GM18507 (cell line): ENCODE measurements around the gene COG7.
"Not testable (repeated sequence)": the region's sequence is repeated elsewhere in the genome, so short reads cannot be mapped to it uniquely, and the experiment has no call there.

Experiments
- DNase-seq: peaks from one replicate; pipeline ENCODE4 v3.0.0; 2011; ENCODE audit warnings: low read depth; ENCODE audit not compliant: insufficient read length; ENCODE audit errors: extremely low spot score
- FAIRE-seq: peaks from 2 replicates; lab custom pipeline; 2011; peaks lifted over from hg19 to GRCh38; lab: Jason Lieb, UNC

The COG7 gene

DNA sequence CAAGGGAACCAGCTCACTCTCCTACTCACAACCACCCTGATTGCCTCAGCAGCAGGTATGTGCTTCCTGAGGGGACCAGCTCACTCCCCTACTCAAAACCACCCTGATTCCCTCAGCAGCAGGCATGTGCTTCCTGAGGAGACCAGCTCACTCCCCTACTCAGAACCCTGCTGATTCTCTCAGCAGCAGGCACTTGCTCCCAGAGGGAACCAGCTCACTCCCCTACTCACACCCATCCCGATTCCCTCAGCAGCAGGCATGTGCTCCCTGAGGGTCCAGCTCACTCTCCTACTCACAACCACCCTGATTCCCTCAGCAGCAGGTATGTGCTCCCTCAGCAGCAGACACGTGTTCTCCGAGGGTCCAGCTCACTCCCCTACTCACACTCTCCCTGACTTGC lies 26.1 kb upstream of the COG7 start:
- no peak for FAIRE-seq
- DNase-seq, result no peak

DNA sequence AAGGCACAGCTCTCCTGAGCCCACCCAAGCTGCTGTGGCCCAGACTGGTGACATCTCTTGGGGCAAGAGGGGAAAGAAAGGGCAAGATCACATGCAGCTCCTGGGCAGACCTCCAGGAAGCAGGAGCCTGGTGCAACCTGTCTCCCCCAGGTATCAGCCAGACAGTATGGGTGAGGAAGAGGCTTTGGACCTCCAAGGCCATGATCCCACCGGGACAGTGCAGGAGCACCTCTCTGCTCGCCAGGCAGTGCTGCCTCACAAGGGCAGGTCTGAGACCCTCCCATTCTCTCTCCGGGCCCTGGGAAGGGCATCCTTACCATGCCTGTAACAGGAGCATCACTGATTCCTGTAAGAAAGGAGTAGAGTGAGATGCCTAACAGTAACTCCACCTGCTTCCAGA lies 25.6 kb upstream of the COG7 start:
- DNase-seq, result no peak
- no peak for FAIRE-seq

DNA sequence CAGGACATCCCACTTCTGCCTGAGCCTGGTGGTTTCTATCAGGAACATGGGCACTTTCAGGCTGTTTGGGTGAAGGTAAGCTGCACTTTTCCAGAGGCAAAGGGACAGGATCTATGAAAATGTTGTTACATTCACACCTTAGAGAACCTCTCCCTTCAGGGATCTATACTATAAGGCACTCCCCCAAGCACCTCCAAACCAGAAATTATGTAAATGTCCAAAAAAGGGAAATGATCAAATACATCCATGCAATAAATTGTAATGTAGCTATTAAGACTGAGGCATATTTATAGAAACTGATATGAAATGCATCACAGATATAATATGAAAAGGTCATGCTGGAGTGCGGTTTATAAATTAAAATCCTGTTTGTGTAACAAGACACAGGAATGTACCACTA lies 23.3 kb upstream of the COG7 start:
- DNase-seq, result no peak
- FAIRE-seq, result no peak

DNA sequence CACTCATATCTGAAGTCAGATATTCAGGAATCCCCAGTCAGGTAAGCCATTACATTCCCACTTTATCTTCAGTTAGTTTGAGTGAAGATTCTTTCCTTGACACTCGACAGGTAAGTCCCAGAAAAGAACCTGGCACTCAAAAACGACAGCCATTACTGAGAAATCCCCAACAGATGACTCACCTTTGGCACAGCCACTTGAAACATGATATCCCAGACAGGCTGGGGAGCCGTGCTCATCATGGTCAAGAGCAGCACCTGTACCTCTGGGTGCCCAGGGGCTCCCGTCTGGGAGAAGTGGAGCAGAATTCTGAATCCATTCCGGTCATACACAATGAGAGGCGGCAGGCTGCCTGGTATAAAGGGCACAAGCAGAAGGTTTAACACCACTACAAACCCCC lies 16.8 kb upstream of the COG7 start:
- no peak for DNase-seq
- no peak for FAIRE-seq

DNA sequence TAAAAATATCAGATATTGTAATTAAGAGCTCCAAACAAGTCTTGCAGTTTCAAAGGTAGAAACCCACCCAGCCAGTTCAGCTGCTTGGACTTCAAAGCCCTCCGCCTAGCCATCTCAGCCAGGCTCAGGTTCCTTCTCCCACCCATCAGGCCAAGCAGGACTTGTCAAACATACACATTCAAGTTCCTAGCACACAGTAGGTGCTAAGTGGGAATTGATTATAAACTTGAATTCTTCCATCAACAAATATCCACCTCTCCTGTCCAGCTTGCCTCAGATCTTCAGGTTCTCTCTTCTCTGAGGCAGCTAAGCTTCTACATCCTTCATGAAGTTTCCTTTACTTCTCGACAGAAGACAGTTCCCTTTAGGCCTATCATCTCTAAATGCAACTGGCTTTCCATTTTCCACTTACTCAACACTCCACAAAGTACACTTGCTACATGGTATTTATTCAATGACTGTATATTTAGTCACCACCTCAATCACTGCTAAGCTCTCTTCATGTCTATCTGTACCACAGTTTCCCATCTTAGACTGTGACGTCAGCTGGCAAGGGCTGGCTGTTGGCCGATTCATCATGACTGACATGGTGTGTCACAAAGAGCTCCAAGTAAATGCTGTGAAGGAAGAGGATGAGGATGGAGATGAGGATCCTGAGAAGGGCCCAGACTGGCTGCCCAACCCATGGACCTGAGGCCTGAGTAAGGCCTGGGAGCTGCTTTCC lies 13.3 kb upstream of the COG7 start:
- DNase-seq, result no peak
- FAIRE-seq, result no peak

DNA sequence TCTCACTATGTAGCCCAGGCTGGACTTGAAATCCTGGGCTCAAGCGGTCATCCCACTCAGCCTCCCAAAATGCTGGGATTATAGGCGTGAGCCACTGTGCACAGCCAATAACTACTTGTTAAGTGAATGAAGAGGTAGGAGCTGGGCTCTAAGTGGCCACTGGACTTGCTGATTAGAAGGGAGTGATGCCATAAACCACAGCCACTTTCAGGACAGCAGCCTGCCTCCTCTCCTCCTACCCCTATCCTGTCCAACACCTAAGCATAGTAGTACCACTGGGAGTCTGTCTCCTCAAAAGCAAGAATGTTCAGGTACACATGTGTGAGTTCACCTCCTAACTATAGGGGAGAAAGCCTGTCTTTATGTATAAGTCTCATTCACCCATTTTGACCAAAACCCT lies 12.2 kb upstream of the COG7 start:
- FAIRE-seq (no peak), DNase-seq (no peak)

DNA sequence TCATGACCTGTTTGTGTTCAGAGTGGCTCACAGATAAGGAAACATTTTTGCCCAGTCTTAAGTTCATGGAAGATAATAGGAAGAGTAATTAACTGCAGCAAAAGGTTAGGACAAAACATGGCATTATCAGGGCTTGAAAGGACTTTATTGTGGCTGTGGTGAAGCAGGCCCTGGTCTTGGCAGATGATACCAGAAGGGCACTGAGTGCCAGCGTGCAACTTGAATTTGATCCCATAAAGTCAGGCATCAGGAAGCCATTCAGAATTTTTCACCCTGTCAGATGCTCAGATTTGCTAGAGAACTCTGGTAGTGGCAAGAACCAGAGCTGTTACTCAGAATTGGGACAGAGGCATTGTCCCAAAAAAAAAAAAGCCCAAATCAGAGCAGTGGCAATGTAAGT lies 11.2 kb upstream of the COG7 start:
- FAIRE-seq (no peak), DNase-seq (no peak)

DNA sequence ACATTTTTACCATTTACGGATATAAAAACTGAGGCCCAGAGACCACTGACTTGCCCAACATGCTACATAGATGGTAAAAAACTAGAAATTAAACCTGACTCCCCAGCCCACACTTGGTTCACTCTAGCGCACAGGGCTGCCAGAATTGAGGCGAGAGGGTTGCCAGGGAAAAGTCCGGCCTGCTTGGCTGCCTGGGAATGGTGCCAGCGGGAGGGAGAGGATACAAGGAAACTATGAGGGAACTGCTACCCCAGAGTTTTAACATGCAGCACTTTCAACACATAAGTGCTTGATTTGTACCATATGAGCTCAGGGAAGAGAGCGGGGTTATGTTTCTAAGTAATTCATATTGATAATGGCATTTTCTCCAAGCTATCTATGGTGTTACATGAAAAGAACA lies 10.0 kb upstream of the COG7 start:
- DNase-seq, FAIRE-seq: not testable (repeated sequence)

DNA sequence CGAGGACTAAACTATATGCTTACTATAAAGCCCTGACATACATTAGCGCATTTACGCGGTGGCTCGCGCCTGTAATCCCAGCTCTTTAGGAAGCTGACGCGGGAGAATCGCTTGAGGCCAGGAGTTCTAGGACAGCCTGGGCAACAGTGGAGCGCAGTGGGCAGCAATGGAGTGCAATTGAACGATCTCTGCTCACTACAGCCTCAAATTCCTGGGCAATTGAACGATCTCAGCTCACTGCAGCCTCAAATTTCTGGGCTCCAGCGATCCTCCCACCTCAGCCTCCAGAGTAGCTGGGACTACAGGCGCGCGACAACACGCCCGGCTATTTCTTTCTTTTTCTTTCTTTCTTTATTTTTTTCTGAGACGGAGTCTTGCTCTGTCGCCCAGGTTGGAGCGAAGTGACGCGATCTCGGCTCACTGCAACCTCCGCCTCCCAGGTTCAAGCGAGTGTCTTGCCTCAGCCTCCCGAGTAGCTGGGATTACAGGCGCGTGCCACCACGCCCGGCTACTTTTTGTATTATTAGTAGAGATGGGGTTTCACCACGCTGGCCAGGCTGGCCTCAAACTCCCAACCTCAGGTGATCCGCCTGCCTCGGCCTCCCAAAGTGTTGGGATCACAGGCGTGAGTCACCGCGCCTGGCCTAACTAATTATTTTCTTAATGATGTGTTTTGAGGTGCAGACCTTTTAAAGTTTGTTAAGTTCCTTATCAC lies 506 bp upstream of the COG7 start:
- FAIRE-seq (no peak), DNase-seq (no peak)

DNA sequence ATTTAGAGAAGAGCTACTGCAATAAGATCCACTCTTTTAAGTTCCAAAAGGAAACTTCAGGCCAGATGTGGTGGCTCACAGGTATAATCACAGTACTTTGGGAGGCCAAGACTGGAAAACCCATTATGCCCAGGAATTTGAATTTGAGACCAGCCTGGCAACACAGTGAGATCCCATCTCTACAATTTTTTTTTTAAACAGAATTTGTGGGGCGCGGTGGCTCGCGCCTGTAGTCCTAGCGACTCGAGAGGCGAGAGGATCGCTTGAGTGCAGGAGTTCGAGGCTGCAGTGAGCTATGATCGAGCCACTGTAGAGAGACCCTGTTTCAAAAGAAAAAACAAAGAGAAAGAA lies 793 bp downstream of the COG7 start:
- DNase-seq (no peak), FAIRE-seq (no peak)

DNA sequence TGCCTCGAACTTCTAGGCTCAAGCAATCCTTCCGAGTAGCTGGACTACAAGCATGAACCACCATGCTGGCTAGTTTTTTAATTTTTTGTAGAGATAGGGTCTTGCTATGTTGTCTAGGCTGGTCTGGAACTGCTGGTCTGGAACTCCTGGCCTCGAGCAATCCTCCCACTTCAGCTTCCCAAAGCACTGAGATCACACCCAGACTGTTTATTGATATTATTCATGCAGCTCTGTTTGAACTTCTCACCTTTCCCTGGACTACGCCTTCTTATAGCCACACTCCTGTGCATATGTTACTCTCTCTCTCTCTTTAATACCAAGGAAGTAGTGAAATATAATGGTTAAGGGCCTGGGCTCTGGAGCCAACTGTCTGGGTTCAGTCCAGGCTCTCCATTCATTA lies 4.6 kb downstream of the COG7 start:
- DNase-seq (no peak), FAIRE-seq (no peak)

DNA sequence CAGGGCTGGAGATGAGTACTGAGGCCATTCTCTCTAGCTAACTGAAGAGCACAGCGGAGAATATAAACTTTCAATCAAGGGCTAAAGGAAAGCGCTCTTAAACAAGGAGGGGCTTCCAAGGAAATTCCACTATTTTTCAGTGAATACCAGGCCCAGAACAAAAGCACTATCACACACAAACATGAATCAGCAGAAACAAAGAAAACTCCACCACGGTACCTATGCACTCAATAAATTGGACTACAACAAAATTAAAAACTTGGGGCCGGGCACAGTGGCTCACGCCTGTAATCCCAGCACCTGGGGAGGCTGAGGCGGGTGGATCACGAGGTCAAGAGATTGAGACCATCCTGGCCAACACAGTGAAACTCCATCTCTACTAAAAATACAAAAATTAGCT lies 15.4 kb downstream of the COG7 start:
- not testable (repeated sequence) for DNase-seq, FAIRE-seq

DNA sequence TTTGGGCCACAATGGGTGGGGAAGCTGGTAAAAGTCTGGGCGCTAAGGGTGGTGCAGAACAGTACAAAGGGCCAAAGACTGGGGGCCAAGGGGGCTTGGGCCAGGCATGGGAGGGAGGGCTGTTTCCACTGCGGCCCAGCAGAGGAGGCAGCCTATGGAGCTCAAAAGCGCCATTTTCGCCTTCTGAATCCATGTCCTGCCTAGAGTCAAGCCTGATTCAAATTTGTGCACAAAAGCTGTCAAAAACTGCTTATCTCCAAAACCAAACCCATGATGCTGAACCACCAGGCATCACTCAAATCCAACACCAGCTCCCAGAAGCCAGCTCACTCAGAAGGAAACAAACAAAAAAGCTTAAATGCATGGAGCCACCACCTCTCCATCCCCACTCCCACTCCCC lies 16.0 kb downstream of the COG7 start:
- no peak for FAIRE-seq

DNA sequence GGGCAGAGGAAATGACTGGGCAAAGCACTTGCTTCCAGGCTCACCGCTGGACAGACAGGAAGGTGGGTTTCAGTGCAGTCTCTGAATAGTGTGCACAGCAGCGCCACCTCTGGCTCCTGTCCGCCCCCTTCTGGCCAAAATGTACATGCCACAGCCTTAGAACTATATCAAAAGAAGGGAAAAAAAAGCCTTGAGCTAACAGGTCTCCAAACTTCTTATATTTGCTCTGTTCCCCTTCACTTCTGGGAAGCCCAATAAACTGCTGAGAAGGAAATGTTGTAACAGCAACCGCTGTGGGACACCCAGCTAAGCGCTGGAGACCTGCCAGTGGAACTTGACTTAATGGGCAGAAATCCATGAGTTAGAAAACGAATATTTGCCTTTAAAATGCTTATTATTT lies 17.5 kb downstream of the COG7 start:
- FAIRE-seq (peak; percentile 71), DNase-seq (peak; percentile 43)

More for the DNA sequence above, 16.0 kb downstream of the COG7 start:
- no peak for DNase-seq

DNA sequence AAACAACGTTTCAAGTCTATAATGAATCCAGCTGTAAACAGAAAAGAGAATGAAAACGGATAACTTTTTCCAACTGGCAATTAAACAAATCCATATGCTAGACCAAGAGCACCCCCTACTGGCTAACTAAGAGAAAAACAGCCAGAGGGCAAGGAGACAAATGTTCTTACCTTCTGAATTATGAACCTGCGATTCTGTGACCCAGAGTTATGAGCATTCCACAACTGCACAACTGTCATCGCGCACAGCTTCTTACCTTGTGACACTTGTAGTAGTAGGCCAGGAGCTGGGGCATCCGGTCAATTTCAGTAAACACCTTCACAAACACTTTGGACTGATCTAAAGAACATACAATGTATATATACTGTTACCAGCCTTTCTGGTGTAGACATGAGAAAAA lies 18.6 kb downstream of the COG7 start:
- FAIRE-seq (peak; percentile 82), DNase-seq (peak; percentile 53)

DNA sequence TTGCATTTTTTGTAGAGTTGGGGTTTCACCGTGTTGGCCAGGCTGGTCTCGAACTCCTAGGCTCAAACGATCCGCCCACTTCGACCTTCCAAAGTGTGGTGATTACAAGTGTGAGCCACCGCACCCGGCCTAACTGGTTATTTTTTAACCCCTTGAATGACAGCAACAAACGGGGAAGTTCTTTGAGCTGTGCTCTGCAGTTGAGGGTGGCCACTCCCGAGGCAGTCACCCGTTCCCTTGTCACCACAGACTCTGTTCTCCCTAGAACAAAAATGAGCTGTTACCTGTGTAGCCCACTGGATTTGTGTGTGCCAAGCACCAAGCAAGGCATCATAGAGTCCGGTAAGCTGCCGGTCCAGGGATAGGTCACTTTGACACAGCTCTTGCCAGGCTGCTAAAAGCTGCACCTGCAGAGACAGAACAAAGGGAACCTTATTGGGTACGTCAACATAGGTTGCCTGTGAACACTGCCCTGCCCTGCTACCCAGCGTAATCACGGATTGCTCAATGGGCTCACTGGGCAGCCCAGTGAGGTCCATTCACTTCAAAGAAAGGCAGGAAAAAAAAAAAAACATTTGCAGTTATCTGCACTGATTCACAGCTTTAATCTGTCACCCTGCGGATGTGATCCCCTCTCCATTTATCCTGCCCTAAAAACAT lies 19.6 kb downstream of the COG7 start:
- FAIRE-seq (no peak), DNase-seq (no peak)

DNA sequence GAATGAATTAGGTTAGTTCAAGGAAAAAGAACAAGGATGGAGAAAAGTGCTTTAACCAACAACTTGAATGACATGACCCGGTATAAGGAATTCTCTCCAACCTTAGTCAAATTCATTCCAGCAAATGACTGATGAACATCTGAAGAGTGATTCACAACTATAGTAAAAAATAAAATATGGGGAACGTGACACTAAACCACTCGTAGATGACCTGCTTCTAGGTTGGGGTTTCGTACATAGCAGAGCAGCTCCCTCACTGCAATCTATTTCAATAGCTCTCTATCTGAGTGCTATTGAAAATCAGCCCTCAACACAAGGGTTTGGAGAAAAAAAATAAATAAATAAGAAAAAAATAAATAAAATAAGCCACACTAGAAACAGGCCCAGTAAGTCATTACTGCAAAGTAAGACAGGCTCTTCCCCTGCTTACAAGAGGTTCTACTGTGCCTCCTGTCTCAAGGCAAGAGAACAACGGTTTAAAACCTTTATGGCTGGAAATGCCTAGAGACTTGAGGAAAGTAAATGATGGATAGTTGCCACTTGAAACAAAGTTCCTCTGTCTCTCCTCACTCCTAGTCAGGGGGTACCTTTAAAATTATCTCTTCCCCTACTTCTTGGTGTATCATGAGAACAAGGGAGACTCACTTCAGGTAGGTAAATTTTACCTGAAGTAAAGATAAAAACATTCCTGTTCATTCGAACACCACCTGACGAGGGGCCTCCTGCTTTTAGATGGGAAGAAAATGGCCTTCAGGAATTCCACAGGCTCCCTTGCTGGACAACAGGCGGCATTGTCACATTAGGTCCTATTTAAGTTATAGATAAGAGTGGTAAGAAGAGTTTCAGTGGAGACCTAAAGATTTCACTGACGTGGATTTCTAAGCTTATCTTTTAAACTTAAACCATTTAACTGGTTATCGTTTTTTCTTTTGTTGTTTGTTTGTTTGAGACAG lies 20.5 kb downstream of the COG7 start:
- no peak for FAIRE-seq
- DNase-seq, result no peak

DNA sequence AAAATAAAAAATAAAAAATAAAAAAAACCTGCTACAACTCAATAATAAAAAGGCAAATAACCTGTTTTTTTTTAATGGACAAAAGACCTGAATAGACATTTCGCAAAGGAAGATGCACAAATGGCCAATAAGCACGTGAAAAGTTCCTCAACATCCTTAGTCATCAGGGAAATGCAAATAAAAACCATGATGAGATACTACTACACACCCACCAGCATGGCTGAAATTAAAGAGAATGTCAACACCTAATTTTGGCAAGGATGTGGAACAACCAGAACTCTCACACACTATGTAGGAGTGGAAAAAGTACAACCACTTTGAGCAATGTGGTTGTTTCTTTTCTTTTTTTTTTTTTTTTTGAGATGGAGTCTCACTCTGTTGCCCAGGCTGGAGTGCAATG lies 24.6 kb downstream of the COG7 start:
- FAIRE-seq (no peak), DNase-seq (no peak)

DNA sequence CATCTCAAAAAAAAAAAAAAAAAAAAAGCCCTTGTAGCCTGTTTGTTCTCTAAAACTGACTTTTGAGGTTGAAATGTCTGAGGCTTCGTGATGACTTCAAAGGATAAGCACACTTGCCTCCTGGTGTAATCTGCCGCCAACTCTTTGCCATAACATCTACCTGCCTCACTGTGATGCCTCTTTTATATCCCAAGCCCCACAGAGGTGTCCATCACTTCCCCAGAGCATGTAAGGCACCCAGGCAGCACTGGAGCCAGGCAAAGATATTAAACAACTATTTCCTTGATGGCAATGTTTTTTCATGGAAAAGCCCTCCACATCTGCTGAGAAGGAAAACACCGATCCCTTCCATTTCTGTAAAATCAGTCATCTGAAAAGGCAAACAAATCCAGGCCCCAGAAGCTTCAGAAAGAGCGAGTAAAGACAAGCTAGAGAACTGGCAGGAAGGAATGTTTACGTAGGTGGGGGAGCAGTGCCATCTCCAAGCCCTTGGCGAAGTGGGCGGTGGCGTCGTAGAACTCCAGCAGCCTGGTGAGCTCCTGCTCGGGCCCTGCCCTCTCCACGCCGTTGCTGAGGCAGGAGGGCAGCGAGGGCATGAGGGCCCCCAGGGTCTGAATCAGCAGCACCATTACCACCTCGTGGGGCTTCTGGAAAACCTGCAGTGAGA lies 28.6 kb downstream of the COG7 start:
- no peak for FAIRE-seq

More for the DNA sequence above, 28.6 kb downstream of the COG7 start:
- DNase-seq, result no peak
